Right cardiac atrium (tissue), 5 donors: ENCODE measurements around the gene IGF2BP1. TPM values are rescaled to one million over a fixed set of nuclear protein-coding genes. Genes with fewer than 3 reads are reported as not detected.
"Not testable (repeated sequence)": the region's sequence is repeated elsewhere in the genome, so short reads cannot be mapped to it uniquely, and the experiment has no call there.

Experiments
- ATAC-seq, 2 donors: fragments of 200-7000 bp; cut with Tn5 transposase; one replicate each; pipeline versions ENCODE4 v1.8.0 to v1.9.1; 2020; ENCODE audit warnings: moderate library complexity in 2 of 2, mild to moderate bottlenecking in 1 of 2
- DNase-seq, 3 donors: peaks; one replicate each; pipeline ENCODE4 v3.0.0-alpha.2; 2020
- H3K27ac ChIP-seq: one replicate; pipeline ENCODE4 v1.5.1; 2013; ENCODE audit warnings: mild to moderate bottlenecking, low read length, control low read depth, moderate library complexity
- H3K27me3 ChIP-seq: one replicate; pipeline ENCODE4 v1.6.1; 2013; ENCODE audit not compliant: control insufficient read depth, insufficient read depth
- H3K4me1 ChIP-seq: one replicate; pipeline ENCODE4 v1.6.1; 2013; ENCODE audit warnings: low read length; ENCODE audit not compliant: control insufficient read depth, insufficient read depth
- H3K4me3 ChIP-seq: one replicate; pipeline ENCODE4 v1.5.1; 2013; ENCODE audit warnings: low read length, control low read depth
- H3K9me3 ChIP-seq: one replicate; pipeline ENCODE4 v1.6.1; 2013; ENCODE audit warnings: low read length; ENCODE audit not compliant: control insufficient read depth
- WGBS: extraction: QIAGEN DNeasy Blood & Tissue Kit; methylation state at CpG from one replicate; pipeline ENCODE4 v1.1.7; 2013; 5-methylcytosine and 5-hydroxymethylcytosine counted together
- intact Hi-C, 4 donors: fragments of 100-400 bp; cut with DNase I; formaldehyde crosslinking; loops; one replicate each; pipeline versions ENCODE4 v1.11.0 to v1.14.0; 2022 to 2023
- polyA plus RNA-seq: library from polyadenylated mRNA; stranded (reverse); fragments of 200-250 nt; gene quantifications from one replicate; pipeline ENCODE4 v1.2.3, GENCODE V29; 2013
- total RNA-seq, 4 donors: library from RNA; stranded (reverse); fragmentation: NEBNext Ultra II Directional; extraction: Animal tissue kit (Norgen Biotek cat#: 25700); gene quantifications; one replicate each; pipeline ENCODE4 v1.2.1, GENCODE V29; 2021
- donor health status: healthy with polysubstance abuse.
- donor health status: DM: no; HTN: yes; CAD: no.
- donor health status: DM: no; HTN: no; CAD: no.
- donor health status: DM: no; HTN: yes; CAD: no; lungs with severe emphysema.
- donor health status: DM: yes; HTN: yes; CAD: no.

The IGF2BP1 gene
- total and polyA plus RNA-seq, 5 donors: not detected

DNA sequence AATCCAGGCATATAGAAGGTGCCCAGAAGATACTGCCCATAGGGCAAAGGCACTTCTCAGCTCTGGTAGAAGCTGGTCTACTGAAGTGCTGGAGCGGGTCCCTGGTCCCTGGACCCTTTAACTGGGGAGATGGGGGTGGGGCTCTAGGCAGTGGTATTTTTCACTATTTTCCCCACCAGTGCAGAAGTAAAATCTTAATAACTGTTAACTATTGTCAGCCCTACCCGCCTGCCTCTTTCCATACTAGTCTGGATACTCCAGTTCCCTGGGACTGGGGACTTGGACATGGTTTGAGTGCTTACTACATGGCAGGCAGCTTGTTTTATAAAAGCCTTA lies 24.6 kb downstream of the IGF2BP1 start:
- Histone ChIP-seq H3K27ac (no peak overlapping the region), H3K4me3 (no peak overlapping the region), H3K27me3 (peaks cover 2% of the 10 kb centered on the region), H3K9me3 (no peaks in the 10 kb centered on the region), H3K4me1 (no peaks in the 10 kb centered on the region)
- WGBS: 97% methylated on average over 2 of the region's 2 CpGs
- intact Hi-C loops: loop anchor here in 1 of 4 donors (10.0 kb wide), 1 partner anchor 217 kb away; no protein-coding TSS in a partner anchor
- DNase-seq (no peak), ATAC-seq (no peak)

DNA sequence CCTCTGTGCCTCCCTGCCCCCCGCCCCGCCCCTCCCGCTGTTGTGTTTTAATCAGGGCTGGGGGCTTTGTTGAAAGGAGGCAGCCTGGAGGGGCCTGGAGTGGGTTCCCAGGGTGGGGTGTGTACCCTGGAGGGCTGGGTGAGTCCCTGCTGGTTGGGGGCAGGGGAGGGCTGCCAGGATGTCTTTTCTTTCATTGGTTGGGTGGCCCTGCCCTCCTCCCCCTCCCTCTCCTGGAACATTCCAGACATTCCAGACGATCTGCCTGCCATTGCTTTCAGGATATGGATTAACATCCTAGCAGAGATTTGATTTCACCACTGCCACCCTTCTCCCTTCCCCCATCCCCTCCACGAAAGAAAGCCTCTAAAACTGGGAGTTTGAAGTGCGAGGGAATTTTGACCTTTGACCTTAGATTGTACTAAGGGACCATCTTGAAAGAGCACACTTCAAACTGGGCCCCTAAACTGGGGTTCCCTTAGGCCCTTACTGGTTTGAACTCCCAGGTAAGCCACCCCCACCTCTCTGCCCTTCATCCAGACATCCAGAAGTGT lies 25.3 kb downstream of the IGF2BP1 start:
- no peak overlapping the region for H3K4me3 ChIP-seq
- no peaks in the 10 kb centered on the region for H3K9me3 ChIP-seq
- H3K27me3 ChIP-seq: peaks cover 2% of the 10 kb centered on the region
- no peaks in the 10 kb centered on the region for H3K4me1 ChIP-seq
- no peak overlapping the region for H3K27ac ChIP-seq
- peak in 1 of 2 donors; percentile 31 for ATAC-seq
- intact Hi-C loops: loop anchor here in 1 of 4 donors (10.0 kb wide), 1 partner anchor 218 kb away; no protein-coding TSS in a partner anchor
- 53% methylated on average over 6 of the region's 6 CpGs for WGBS
- no peak for DNase-seq

DNA sequence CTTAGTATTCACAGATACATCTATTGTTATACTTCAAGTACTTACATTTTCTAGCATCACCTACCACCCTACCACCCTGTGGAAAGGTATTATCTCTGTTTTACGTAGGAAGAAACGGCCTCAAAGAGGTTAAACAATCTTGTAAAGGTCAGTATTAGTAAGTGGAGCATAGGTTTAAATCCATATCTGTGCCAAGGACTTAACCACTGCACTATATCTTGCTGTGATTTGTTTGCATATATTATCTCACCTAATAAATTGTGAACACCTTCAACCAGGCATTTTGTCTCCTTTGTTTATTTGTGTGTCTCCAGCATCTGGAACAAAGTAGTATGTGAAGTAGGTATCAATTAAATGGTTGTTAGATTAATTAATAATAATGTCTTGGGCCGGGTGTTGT lies 27.3 kb downstream of the IGF2BP1 start:
- peaks cover 2% of the 10 kb centered on the region for H3K27me3 ChIP-seq
- no peak overlapping the region for H3K4me3 ChIP-seq
- DNase-seq (no peak), ATAC-seq (no peak)
- no peaks in the 10 kb centered on the region for H3K4me1 ChIP-seq
- H3K9me3 ChIP-seq: no peaks in the 10 kb centered on the region
- H3K27ac ChIP-seq: no peak overlapping the region
- 64% methylated on average over 3 of the region's 3 CpGs for WGBS
- intact Hi-C loops: loop anchor here in 1 of 4 donors (10.0 kb wide), 1 partner anchor 220 kb away; no protein-coding TSS in a partner anchor

DNA sequence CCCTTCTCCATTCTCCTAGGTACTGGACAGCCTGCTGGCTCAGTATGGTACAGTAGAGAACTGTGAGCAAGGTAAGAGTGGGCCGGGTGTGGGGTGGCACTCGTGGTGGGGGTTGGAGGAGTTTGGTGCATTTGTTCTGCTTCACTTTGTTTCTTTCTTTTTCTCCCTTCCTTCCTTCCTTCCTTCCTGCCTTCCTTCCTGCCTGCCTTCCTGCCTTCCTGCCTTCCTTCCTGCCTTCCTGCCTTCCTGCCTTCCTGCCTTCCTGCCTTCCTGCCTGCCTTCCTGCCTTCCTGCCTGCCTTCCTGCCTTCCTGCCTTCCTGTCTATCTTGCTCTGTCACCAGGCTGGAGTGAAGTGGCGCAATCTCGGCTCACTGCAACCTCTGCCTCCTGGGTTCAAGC lies 29.3 kb downstream of the IGF2BP1 start:
- not testable (repeated sequence) for H3K27me3 ChIP-seq, H3K9me3 ChIP-seq, ATAC-seq, DNase-seq, H3K4me3 ChIP-seq, H3K4me1 ChIP-seq, H3K27ac ChIP-seq
- WGBS: 69% methylated on average over 4 of the region's 4 CpGs
- intact Hi-C loops: loop anchor here in 1 of 4 donors (10.0 kb wide), 1 partner anchor 222 kb away; no protein-coding TSS in a partner anchor

DNA sequence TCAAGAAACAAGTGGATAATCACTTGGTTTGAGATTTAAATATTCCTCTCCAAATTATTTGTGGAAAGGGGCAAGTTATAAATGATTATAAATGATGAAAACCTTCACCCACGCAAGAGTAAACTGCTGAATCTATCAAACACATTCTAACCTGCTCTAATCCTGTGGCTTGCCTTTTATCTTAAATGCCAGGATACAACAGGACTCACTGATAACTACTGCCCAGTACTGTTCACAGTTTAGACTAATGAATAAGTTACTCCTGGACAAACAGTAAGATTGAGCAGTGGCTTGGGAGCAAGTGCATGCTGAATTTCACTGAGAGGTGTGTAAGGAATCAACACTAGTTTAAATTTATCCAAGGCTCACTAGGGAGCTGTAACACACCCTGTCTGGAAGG lies 31.1 kb downstream of the IGF2BP1 start:
- ATAC-seq (no peak), DNase-seq (no peak)
- Histone ChIP-seq H3K4me3 (no peak overlapping the region), H3K27ac (no peak overlapping the region), H3K4me1 (no peaks in the 10 kb centered on the region), H3K27me3 (no peaks in the 10 kb centered on the region), H3K9me3 (no peaks in the 10 kb centered on the region)
- WGBS: 81% methylated on average over 1 of the region's 1 CpG
- intact Hi-C loops: loop anchor here in 1 of 4 donors (10.0 kb wide), 1 partner anchor 223 kb away; no protein-coding TSS in a partner anchor

DNA sequence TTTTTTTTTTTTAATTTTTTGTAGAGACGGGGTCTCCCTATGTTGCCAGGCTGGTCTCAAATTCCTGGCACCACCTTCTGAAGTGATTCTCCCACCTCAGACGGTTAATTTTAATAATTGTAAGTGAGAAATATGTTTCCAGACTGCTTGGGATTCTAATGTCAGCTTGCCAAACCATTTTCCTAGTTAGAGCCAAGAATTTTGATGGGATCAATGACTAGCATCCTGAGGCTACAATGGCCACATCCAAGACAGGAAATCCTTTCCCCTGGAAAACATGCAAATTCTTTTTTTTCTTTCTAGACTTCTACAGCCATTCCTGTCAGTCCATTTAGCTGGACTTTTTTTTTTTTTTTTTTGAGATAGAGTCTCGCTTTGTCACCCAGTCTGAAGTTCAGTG lies 32.6 kb downstream of the IGF2BP1 start:
- intact Hi-C loops: loop anchor here in 3 of 4 donors (5.0 to 10.0 kb wide), 3 partner anchors 222 to 355 kb away; no protein-coding TSS in a partner anchor
- Histone ChIP-seq H3K27ac (no peak overlapping the region), H3K27me3 (no peaks in the 10 kb centered on the region), H3K4me3 (no peak overlapping the region), H3K4me1 (no peaks in the 10 kb centered on the region), H3K9me3 (no peaks in the 10 kb centered on the region)
- WGBS: 68% methylated on average over 3 of the region's 3 CpGs
- ATAC-seq (no peak), DNase-seq (no peak)

DNA sequence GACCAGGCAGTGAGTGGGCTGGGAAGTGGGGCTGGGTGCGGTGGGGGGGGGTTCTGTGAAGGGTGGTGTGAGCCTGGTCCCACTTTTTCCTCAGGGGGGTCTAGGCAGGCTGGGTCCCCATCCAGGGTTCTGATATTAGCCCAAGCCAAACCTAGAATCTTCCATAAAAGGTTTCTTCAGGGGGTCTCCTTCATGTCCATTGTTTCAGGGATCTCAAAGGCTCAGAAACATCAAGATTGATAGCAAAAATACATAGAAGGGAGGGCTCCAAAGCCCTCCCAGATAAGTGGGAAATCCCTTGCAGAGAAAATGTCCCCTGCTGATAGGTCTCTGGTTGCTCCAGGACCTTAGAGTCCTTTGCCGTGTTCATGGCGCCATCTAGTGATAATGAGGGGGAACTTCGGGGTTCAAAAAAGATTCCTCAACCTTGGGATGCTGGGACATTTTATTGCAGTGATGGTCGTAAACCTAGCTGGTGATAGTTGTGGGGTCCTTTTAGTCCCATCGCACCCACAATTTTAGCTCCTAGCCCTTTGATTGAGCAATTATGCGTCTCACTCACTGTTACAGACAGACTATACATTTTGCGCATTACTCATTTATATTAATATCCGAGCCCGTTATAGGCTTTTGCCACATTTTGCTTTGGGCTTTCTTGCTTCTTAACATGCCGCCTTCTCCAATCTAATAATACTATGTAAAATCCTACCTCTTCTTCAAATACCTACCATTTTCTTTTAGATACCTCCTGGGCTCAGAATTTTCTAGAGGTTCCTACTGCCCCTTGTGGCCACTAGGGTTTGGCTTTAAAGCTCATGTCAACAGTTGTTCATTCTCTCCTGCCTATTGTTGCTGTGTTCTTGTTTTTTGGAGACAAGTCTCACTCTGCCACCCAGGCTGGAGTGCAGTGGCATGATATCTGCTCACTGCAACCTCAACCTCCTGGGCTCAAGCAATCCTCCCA lies 35.1 kb downstream of the IGF2BP1 start:
- H3K27me3 ChIP-seq: no peaks in the 10 kb centered on the region
- no peaks in the 10 kb centered on the region for H3K4me1 ChIP-seq
- WGBS: 41% methylated on average over 11 of the region's 11 CpGs
- no peak overlapping the region for H3K4me3 ChIP-seq
- H3K27ac ChIP-seq: no peak overlapping the region
- no peaks in the 10 kb centered on the region for H3K9me3 ChIP-seq
- ATAC-seq (peak; percentile 29 to 72), DNase-seq (no peak)
- intact Hi-C loops: loop anchor here in 2 of 4 donors (5.0 to 10.0 kb wide), 2 partner anchors 225 to 357 kb away; no protein-coding TSS in a partner anchor

DNA sequence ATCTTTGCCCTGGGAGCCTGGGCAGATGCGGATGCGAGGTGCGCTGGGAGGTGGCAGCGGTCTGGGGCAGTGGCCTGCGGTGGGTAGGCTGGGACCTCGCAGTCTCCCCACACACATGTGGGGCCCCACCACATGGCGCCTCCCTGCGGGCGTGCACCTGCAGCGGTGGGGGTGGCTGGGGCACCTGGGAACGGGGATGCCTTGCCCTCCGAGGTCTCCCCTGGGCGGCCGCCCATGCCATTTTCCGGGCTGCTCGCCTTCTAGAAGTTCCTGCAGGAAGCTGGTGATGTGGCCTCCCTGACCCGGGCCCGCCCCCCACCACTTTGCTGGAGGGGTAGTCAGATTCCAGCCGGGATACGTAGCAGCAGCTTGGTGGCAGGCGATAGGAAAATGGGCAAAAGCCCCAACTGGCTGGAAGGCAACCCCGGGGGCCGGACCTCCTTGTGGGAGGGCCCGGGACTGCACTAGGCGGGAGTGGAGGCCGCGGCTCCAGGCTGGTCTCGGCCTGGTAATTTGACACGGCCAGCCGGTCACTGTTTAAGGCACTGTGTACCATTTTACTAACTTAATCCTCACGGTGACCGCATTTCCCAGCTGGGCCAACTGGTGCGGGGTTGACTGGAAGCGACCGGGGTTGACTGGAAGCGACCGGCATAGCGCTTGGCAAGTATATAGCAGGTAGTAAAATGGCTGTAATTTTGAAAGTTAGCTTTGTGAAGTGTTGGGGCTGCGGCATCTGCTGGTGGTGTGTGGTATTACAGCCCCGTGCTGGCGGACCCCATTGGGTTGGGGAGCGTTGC lies 38.5 kb downstream of the IGF2BP1 start:
- DNase-seq (peak; percentile 38 to 73 (median 69)), ATAC-seq (peak; percentile 64 to 81)
- no peak overlapping the region for H3K4me3 ChIP-seq
- no peak overlapping the region for H3K27ac ChIP-seq
- no peaks in the 10 kb centered on the region for H3K9me3 ChIP-seq
- H3K27me3 ChIP-seq: no peaks in the 10 kb centered on the region
- no peaks in the 10 kb centered on the region for H3K4me1 ChIP-seq
- intact Hi-C loops: loop anchor here in 1 of 4 donors (10.0 kb wide), 1 partner anchor 361 kb away; no protein-coding TSS in a partner anchor
- WGBS: 63% methylated on average over 42 of the region's 42 CpGs

DNA sequence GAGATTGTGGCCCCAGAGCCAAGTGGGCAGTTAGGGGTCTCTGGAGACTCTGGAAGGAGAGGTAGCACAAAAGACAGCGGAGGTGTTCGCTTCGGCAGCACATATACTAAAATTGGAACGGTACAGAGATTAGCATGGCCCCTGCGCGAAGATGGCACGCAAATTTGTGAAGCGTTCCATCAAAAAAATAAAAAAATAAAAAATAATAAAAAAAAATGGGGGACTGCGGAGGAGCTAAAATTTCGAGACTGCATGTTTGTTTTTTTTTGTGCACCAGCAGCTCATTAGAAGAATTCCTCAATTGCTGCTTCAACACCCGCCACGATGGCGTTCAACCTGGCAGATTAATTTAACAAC lies 39.1 kb downstream of the IGF2BP1 start:
- H3K27me3 ChIP-seq: no peaks in the 10 kb centered on the region
- no peak for ATAC-seq
- intact Hi-C loops: loop anchor here in 1 of 4 donors (10.0 kb wide), 1 partner anchor 361 kb away; no protein-coding TSS in a partner anchor
- H3K4me3 ChIP-seq: no peak overlapping the region
- no peak for DNase-seq
- H3K27ac ChIP-seq: no peak overlapping the region
- no peaks in the 10 kb centered on the region for H3K4me1 ChIP-seq
- no peaks in the 10 kb centered on the region for H3K9me3 ChIP-seq
- WGBS: 90% methylated on average over 13 of the region's 13 CpGs

DNA sequence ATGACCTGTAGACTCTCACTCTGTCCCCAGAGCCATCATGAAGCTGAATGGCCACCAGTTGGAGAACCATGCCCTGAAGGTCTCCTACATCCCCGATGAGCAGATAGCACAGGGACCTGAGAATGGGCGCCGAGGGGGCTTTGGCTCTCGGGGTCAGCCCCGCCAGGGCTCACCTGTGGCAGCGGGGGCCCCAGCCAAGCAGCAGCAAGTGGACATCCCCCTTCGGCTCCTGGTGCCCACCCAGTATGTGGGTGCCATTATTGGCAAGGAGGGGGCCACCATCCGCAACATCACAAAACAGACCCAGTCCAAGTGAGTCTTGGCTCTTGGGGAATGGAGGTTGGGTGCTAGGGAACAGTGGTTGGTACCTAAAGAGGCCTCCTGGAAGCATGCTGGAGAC lies 41.0 kb downstream of the IGF2BP1 start:
- no peak overlapping the region for H3K27ac ChIP-seq
- DNase-seq: no peak
- H3K4me1 ChIP-seq: no peaks in the 10 kb centered on the region
- no peaks in the 10 kb centered on the region for H3K27me3 ChIP-seq
- H3K9me3 ChIP-seq: no peaks in the 10 kb centered on the region
- H3K4me3 ChIP-seq: no peak overlapping the region
- ATAC-seq: no peak
- intact Hi-C loops: loop anchor here in 1 of 4 donors (10.0 kb wide), 1 partner anchor 363 kb away; no protein-coding TSS in a partner anchor
- WGBS: 96% methylated on average over 8 of the region's 8 CpGs
